K562 (cell line): ENCODE data around the gene SPEM2. TPM values are rescaled to one million over a fixed set of nuclear protein-coding genes. Genes with fewer than 3 reads are reported as not detected.

Source experiments
- ARID2 ChIP-seq: fragments of 450-650 bp; IDR thresholded peaks from 2 replicates; pipeline ENCODE4 v1.6.1; 2017; ENCODE audit warnings: antibody characterized with exemption, mild to moderate bottlenecking
- ATF6 ChIP-seq: sonication (generic); formaldehyde crosslinking; IDR thresholded peaks from 2 replicates; pipeline ENCODE4 v1.4.0; 2020; ENCODE audit warnings: mild to moderate bottlenecking, missing genetic modification reagents
- BCOR ChIP-seq: fragments of 450-650 bp; IDR thresholded peaks from 2 replicates; pipeline ENCODE4 v1.6.1; 2016
- EP400 ChIP-seq: fragments of 450-650 bp; IDR thresholded peaks from 2 replicates; pipeline ENCODE4 v1.6.1; 2017; ENCODE audit warnings: antibody characterized with exemption, mild to moderate bottlenecking, moderate library complexity
- FIP1L1 ChIP-seq: fragments of 200-400 bp; formaldehyde crosslinking; IDR thresholded peaks from 2 replicates; pipeline ENCODE4 v1.6.1; 2018; ENCODE audit warnings: mild to moderate bottlenecking, low read depth, low read length; ENCODE audit not compliant: poor library complexity, severe bottlenecking
- LCOR ChIP-seq: sonication (generic); formaldehyde crosslinking; IDR thresholded peaks from 2 replicates; pipeline ENCODE4 v1.8.0; 2022; ENCODE audit warnings: mild to moderate bottlenecking, missing genetic modification reagents
- NFIX ChIP-seq: fragments of 250-450 bp; sonication (Bioruptor Pico); IDR thresholded peaks from 2 replicates; pipeline ENCODE4 v1.4.0; 2020; ENCODE audit warnings: low read depth, mild to moderate bottlenecking, moderate library complexity
- PTTG1 ChIP-seq: fragments of 450-650 bp; IDR thresholded peaks from 2 replicates; pipeline ENCODE4 v1.6.1; 2016; ENCODE audit warnings: low read depth, mild to moderate bottlenecking, missing genetic modification characterization, missing compliant biosample characterization
- RAD21 ChIP-seq, 2 experiments: fragments of 250-450 bp in 1 of 2; fragments of 450-650 bp in 1 of 2; sonication (Bioruptor Pico) in 1 of 2; formaldehyde crosslinking in 1 of 2; IDR thresholded peaks in 1 of 2; conservative IDR thresholded peaks in 1 of 2; 2 replicates each; pipeline versions ENCODE4 v1.4.0 to v1.8.0; 2020 to 2022; ENCODE audit warnings: mild to moderate bottlenecking in 2 of 2, moderate library complexity in 1 of 2
- RBFOX2 ChIP-seq: fragments of 200-400 bp; formaldehyde crosslinking; IDR thresholded peaks from 2 replicates; pipeline ENCODE4 v1.6.1; 2017; ENCODE audit warnings: low read depth, mild to moderate bottlenecking, low read length, moderate library complexity
- SIN3A ChIP-seq, 2 experiments: fragments of 150-350 bp in 1 of 2; IDR thresholded peaks; 2 replicates each; pipeline ENCODE4 v1.6.1; 2011 to 2016; ENCODE audit warnings: borderline replicate concordance in 2 of 2, low read depth in 2 of 2, low read length in 2 of 2, mild to moderate bottlenecking in 2 of 2, moderate library complexity in 2 of 2; ENCODE audit not compliant: control insufficient read depth in 1 of 2
- SMAD2 ChIP-seq: fragments of 150-350 bp; IDR thresholded peaks from 2 replicates; pipeline ENCODE4 v1.6.1; 2014; ENCODE audit warnings: low read depth, mild to moderate bottlenecking, low read length
- ZFP1 ChIP-seq: fragments of 450-650 bp; formaldehyde crosslinking; IDR thresholded peaks from 2 replicates; pipeline ENCODE4 v1.4.0; 2020; ENCODE audit warnings: mild to moderate bottlenecking, mixed read lengths
- ZNF124 ChIP-seq: sonication (generic); formaldehyde crosslinking; IDR thresholded peaks from 2 replicates; pipeline ENCODE4 v1.8.1; 2022; ENCODE audit warnings: missing genetic modification reagents
- polyA plus RNA-seq, 8 experiments: library from polyadenylated mRNA; depleted of rRNA in 4 of 8; stranded (reverse) in 5 of 8; unstranded in 3 of 8; fragments of >200 nt; fragmentation: Nextera tagmentation in 2 of 8; fragmentation: Illumina TruSeq in 1 of 8; extraction: Ambion mirVana in 2 of 8; extraction: Trizol in 1 of 8; gene quantifications; 2 replicates each; pipeline versions ENCODE4 v1.2.1 to v1.2.3, GENCODE V29; 2011 to 2014; ENCODE audit warnings: inconsistent platforms in 1 of 8, missing spikeins in 1 of 8
- total RNA-seq, 7 experiments: library from RNA; depleted of rRNA in 6 of 7; stranded (reverse); fragments of >200 nt in 6 of 7; fragmentation: Illumina TruSeq in 2 of 7; extraction: Trizol in 2 of 7; gene quantifications; 2 replicates each; pipeline versions ENCODE4 v1.2.1 to v1.2.3, GENCODE V29; 2011 to 2021; ENCODE audit warnings: low replicate concordance in 1 of 7
- TF ChIP-seq, protein P1 (sequence below): fragments of 200-800 bp; sonication (Bioruptor generic); IDR thresholded peaks from 2 replicates; pipeline ENCODE4 v1.6.1; 2017; ENCODE audit warnings: missing genetic modification characterization, missing compliant biosample characterization
- TF ChIP-seq, protein P2 (sequence below), 2 experiments: fragments of 450-650 bp; IDR thresholded peaks; 2 replicates each; pipeline ENCODE4 v1.6.1; 2018; ENCODE audit warnings: mild to moderate bottlenecking in 2 of 2, low read depth in 1 of 2; ENCODE audit not compliant: partially characterized antibody in 2 of 2
- TF ChIP-seq, protein P3 (sequence below): IDR thresholded peaks from 2 replicates; pipeline ENCODE4 v1.6.1; 2011; ENCODE audit warnings: borderline replicate concordance, low read depth, mild to moderate bottlenecking, moderate library complexity, low read length; ENCODE audit not compliant: insufficient read depth, poor library complexity, severe bottlenecking

Gene SPEM2
- total and polyA plus RNA-seq, 9 of the 15 experiments (the other 6 are each of a cell fraction or from before 2014, with no cell fraction given): not detected

- TF ChIP-seq NFIX (CRISPR knock-in tag) (no peak), SMAD2 (no peak), ZFP1 (no peak), FIP1L1 (no peak), BCOR (no peak), PTTG1 (tag) (no peak), RAD21 (CRISPR knock-in tag; conservative IDR thresholded peaks at IDR 0.05 in 1 of 2, IDR thresholded peaks at IDR 0.05 in 1 of 2) (0 out of 4 replicates have a peak, but pooled peaks of 1 of the 2 experiments have one; percentile 10), LCOR (CRISPR knock-in tag) (no peak), EP400 (peak; percentile 76), RBFOX2 (peak; percentile 81), SIN3A (IDR thresholded peaks at IDR 0.05; ENCODE audit: borderline replicate concordance in 2 of 2, control insufficient read depth in 1 of 2, low read depth in 2 of 2, low read length in 2 of 2) (peak in 1 of 2 experiments; percentile 38; a peak in 1 of 4 replicates), ZNF124 (CRISPR knock-in tag) (no peak), ARID2 (no peak), ATF6 (CRISPR knock-in tag) (peak; percentile 68; the same call in 1 of the 2 replicates)
- TF ChIP-seq, protein P1, sequence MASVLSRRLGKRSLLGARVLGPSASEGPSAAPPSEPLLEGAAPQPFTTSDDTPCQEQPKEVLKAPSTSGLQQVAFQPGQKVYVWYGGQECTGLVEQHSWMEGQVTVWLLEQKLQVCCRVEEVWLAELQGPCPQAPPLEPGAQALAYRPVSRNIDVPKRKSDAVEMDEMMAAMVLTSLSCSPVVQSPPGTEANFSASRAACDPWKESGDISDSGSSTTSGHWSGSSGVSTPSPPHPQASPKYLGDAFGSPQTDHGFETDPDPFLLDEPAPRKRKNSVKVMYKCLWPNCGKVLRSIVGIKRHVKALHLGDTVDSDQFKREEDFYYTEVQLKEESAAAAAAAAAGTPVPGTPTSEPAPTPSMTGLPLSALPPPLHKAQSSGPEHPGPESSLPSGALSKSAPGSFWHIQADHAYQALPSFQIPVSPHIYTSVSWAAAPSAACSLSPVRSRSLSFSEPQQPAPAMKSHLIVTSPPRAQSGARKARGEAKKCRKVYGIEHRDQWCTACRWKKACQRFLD (CRISPR knock-in tag): no peak
- TF ChIP-seq, protein P2, sequence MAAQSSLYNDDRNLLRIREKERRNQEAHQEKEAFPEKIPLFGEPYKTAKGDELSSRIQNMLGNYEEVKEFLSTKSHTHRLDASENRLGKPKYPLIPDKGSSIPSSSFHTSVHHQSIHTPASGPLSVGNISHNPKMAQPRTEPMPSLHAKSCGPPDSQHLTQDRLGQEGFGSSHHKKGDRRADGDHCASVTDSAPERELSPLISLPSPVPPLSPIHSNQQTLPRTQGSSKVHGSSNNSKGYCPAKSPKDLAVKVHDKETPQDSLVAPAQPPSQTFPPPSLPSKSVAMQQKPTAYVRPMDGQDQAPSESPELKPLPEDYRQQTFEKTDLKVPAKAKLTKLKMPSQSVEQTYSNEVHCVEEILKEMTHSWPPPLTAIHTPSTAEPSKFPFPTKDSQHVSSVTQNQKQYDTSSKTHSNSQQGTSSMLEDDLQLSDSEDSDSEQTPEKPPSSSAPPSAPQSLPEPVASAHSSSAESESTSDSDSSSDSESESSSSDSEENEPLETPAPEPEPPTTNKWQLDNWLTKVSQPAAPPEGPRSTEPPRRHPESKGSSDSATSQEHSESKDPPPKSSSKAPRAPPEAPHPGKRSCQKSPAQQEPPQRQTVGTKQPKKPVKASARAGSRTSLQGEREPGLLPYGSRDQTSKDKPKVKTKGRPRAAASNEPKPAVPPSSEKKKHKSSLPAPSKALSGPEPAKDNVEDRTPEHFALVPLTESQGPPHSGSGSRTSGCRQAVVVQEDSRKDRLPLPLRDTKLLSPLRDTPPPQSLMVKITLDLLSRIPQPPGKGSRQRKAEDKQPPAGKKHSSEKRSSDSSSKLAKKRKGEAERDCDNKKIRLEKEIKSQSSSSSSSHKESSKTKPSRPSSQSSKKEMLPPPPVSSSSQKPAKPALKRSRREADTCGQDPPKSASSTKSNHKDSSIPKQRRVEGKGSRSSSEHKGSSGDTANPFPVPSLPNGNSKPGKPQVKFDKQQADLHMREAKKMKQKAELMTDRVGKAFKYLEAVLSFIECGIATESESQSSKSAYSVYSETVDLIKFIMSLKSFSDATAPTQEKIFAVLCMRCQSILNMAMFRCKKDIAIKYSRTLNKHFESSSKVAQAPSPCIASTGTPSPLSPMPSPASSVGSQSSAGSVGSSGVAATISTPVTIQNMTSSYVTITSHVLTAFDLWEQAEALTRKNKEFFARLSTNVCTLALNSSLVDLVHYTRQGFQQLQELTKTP (IDR thresholded peaks at IDR 0.05; ENCODE audit: low read depth in 1 of 2, partially characterized antibody in 2 of 2): no peak
- TF ChIP-seq, protein P3, sequence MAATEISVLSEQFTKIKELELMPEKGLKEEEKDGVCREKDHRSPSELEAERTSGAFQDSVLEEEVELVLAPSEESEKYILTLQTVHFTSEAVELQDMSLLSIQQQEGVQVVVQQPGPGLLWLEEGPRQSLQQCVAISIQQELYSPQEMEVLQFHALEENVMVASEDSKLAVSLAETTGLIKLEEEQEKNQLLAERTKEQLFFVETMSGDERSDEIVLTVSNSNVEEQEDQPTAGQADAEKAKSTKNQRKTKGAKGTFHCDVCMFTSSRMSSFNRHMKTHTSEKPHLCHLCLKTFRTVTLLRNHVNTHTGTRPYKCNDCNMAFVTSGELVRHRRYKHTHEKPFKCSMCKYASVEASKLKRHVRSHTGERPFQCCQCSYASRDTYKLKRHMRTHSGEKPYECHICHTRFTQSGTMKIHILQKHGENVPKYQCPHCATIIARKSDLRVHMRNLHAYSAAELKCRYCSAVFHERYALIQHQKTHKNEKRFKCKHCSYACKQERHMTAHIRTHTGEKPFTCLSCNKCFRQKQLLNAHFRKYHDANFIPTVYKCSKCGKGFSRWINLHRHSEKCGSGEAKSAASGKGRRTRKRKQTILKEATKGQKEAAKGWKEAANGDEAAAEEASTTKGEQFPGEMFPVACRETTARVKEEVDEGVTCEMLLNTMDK: peak; percentile 64
Measured at GRCh38 chr17:7394452-7395191, 30.8 kb upstream of the SPEM2 start, which contains the start of gene PLSCR3 (continued).
